ENCODE measurements around the gene TMEM253. TPM values are rescaled to one million over a fixed set of nuclear protein-coding genes. Genes with fewer than 3 reads are reported as not detected.

TMEM253 gene
- total RNA-seq, 1 experiment from 2014 or later = 0.98 TPM

- TF ChIP-seq CTCF (IDR thresholded peaks at IDR 0.05; ENCODE audit: insufficient read depth in 1 of 2, low read depth in 1 of 2, low read length in 1 of 2, severe bottlenecking in 1 of 2, unreplicated experiment in 1 of 2) = no peak
- BruUV-seq (replicated peaks) = no TSS peak
- H3K27me3 ChIP-seq (replicated peaks; ENCODE audit: control insufficient read depth, insufficient read depth, low read length) = no peaks in the 10 kb centered on the region
- intact Hi-C loops (cut with micrococcal nuclease; ENCODE audit: unreplicated experiment) = no loop called here
- H3K27me3 Mint-ChIP-seq (ENCODE audit: insufficient read depth, unreplicated experiment) = no peaks in the 10 kb centered on the region
- no peaks in the 10 kb centered on the region for H3K36me3 Mint-ChIP-seq (ENCODE audit: insufficient read depth, unreplicated experiment)
- ChIA-PET CTCF (no interaction called here), POLR2A (no interaction called here)
- no peak for DNase-seq
- no peaks in the 10 kb centered on the region for H3K36me3 ChIP-seq (ENCODE audit: control insufficient read depth, insufficient read depth, low read length)
- no peaks in the 10 kb centered on the region for H3K4me1 Mint-ChIP-seq (ENCODE audit: low read depth, unreplicated experiment)
- no peak overlapping the region for H3K4me3 ChIP-seq (ENCODE audit: low read depth, low read length)
- no peak overlapping the region for H3K4me3 Mint-ChIP-seq (ENCODE audit: unreplicated experiment)
- peaks cover 12% of the 10 kb centered on the region for H3K9me3 ChIP-seq
- H3K4me1 ChIP-seq = no peaks in the 10 kb centered on the region
- H3K27ac Mint-ChIP-seq (ENCODE audit: unreplicated experiment) = no peak overlapping the region
- peaks cover 16% of the 10 kb centered on the region for H3K9me3 Mint-ChIP-seq (ENCODE audit: unreplicated experiment)
Measured at GRCh38 chr14:21149641-21150367, 48.9 kb downstream of the TMEM253 start.

Other genes with a start within 250 kb of the TMEM253 start
- not detected in 2 replicates for gene RNASE3, start 209.7 kb upstream of the TMEM253 start, total RNA-seq (2022)
- not detected in 2 replicates for gene RNASE2, start 145.6 kb upstream of the TMEM253 start, total RNA-seq (2022)
- 78.8 and 80.5 TPM in 2 replicates for gene METTL17, start 111.1 kb upstream of the TMEM253 start, total RNA-seq (2022)
- 0.81 and 0.88 TPM in 2 replicates for gene SLC39A2, start 101.8 kb upstream of the TMEM253 start, total RNA-seq (2022)
- gene NDRG2, start 76.0 kb upstream of the TMEM253 start, total RNA-seq (2022) = 16.4 and 17.7 TPM in 2 replicates
- gene TPPP2, start 70.8 kb upstream of the TMEM253 start, total RNA-seq (2022) = not detected in 2 replicates
- gene RNASE13, start 66.3 kb upstream of the TMEM253 start, total RNA-seq (2022) = not detected in 2 replicates
- gene RNASE7, start 58.7 kb upstream of the TMEM253 start, total RNA-seq (2022) = not detected in 2 replicates
- not detected in 2 replicates for gene RNASE8, start 43.2 kb upstream of the TMEM253 start, total RNA-seq (2022)
- gene ARHGEF40, start 30.8 kb upstream of the TMEM253 start, total RNA-seq (2022) = 6.5 and 7.1 TPM in 2 replicates
- gene ZNF219, start 2.4 kb upstream of the TMEM253 start, total RNA-seq (2022) = 34.1 and 35.2 TPM in 2 replicates
- not detected in 2 replicates for gene OR5AU1, start 55.0 kb downstream of the TMEM253 start, total RNA-seq (2022)
- 512 and 536 TPM in 2 replicates for gene HNRNPC, start 168.4 kb downstream of the TMEM253 start, total RNA-seq (2022)
- gene RPGRIP1, start 179.0 kb downstream of the TMEM253 start, total RNA-seq (2022) = 0.12 TPM in 1 of 2 replicates, not detected in the other